HG02840 (cell line): ENCODE data around the gene PYY.
"Not testable (repeated sequence)": the region's sequence is repeated elsewhere in the genome, so short reads cannot be mapped to it uniquely, and the experiment has no call there.

Experiments used
- ATAC-seq: cut with Tn5 transposase; IDR thresholded peaks from one replicate; pipeline ENCODE4 v1.9.1; 2021; ENCODE audit warnings: mild to moderate bottlenecking, moderate library complexity, moderate number of reproducible peaks; ENCODE audit not compliant: unreplicated experiment, low FRiP score

The PYY gene

DNA sequence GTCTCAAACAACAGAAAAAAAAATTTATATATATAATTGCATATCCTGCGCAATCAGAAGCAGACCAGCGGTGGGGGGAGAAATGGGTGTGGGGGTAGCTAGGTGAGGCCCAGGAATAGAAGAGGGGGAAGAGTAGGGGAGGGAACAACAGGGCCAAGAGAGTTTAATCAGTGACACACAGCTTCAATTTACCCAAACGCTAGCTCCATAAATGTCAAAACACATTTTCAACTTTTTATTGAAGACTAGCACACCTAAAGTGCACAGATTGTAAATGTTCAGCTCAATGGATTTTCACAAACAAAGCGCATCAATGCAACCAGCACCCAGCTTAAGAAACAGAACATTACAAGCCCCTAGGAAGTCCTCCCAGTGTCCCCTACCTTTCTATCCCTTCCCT, 25.9 kb upstream of the PYY start:
- no peak for ATAC-seq

DNA sequence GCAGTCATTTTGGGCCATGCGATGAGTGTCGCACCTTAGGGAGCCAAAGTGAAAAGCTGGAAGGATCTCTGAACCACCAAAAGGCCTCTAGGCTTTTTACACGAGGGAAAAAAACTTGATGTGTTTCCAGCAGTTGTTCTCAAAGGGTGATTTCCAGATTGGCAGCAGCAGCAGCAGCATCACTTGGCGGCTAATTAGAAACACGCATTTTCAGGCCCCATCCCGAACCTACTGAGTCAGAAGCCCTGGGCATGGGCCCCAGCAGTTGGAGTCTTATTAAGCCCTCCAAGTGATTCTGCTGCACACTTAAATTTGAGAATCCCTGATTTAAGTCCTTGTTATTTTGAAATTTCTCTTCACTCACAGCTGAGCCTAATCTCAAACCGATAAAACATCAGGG, 25.3 kb upstream of the PYY start:
- ATAC-seq, result no peak

DNA sequence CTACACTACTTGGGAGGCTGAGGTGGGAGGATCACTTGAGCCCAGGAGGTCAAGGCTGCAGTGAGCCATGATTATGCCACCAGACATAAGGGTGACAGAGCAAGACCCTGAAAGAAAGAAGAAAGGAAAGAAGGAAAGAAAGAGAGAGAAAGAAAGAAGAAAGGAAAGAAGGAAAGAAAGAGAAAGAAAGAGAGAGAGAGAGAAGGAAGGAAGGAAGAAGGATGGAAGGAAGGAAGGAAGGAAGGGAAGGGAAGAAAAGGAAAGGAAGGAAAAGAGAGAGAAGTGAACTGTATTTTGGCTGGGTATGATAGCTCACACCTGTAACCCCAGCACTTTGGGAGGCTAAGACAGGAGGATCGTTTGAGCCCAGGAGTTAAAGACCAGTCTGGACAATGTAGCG, 24.3 kb upstream of the PYY start:
- ATAC-seq, result no peak

DNA sequence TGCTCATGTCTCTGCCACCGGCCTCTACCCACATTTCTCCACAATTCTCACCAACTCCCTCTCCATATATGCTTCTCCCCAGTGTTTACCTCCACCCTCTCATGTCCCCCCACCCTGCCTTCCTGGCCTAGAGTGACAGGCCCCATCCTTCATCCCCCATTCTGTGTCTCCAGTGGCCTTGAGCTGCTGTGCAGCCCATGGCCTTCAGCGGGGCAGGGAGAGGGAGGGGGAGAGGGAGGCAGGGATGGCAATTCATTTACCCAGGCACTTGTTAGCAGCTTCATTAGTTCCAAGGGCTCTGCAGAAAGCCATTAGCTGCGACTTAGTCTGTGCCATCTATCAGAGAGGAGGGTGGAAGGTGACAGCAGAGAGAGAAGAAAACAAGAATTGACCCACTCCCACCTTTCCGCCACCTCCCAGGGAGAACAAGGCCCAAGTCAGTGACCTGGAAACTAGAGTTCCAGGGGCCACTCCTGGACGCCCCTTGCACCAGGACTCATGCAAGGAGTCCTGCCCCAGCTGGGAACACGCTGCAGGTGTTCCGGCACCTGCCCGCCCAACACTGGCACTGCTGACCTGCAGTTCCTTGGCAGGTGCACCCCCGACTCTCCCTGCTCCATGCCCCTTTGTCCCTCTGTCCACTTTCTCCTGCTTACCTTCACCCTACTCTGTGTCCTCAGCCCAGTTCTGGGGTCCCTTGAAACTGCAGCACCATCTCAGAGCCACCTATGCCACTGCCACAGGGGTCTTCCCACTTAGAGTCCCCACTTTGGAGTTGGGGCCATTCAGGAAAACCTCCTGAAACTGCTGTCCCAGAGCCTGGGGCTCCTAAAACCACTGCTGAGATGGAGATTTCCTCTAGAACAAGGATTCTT, 23.5 kb upstream of the PYY start:
- no peak for ATAC-seq

DNA sequence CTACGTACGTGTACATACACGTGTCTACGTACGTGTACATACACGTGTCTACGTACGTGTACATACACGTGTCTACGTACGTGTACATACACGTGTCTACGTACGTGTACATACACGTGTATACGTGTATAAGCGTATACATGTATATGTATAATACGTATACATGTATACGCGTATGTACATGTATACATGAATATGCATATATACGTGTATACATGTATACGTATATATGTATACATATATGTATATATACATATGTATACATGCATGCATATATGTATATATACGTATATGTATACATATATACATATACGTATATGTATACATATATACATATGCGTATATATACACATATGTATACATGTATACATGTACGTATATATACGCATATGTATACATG, 22.2 kb upstream of the PYY start:
- ATAC-seq, result no peak

- ATAC-seq, result no peak
Observed at GRCh38 chr17:43974382-43975266, 20.9 kb upstream of the PYY start.

- ATAC-seq, result not testable (repeated sequence)
Observed at GRCh38 chr17:43972444-43973212, 18.9 kb upstream of the PYY start.

GRCh38 chr17:43971436-43971835, 17.7 kb upstream of the PYY start:
- ATAC-seq, result not testable (repeated sequence)

- ATAC-seq, result no peak
Observed at GRCh38 chr17:43970366-43970765, 16.6 kb upstream of the PYY start.

- no peak for ATAC-seq
Observed at GRCh38 chr17:43967251-43967875, 13.6 kb upstream of the PYY start.

- no peak for ATAC-seq
Observed at GRCh38 chr17:43966276-43966675, 12.5 kb upstream of the PYY start.

- no peak for ATAC-seq
Observed at GRCh38 chr17:43962479-43962878, 8.7 kb upstream of the PYY start.

DNA sequence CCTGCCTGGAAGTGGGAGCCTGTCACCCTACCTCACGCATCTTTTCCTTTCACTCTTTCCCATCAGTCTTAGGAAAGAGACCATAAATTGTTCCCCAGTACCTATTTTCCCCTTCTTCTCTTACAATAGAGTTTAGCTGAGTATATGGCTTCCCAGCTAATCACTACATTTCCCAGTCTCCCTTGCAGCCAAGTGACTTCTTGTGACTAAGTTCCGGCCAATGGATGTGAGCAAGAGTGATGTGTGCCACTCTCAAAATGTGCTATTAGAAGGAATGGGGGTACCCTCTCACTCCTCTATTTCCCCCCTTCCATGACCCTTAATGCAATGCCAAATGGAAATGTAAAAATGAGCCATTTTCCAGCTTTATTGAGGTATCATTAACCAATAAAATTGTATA, 8.2 kb upstream of the PYY start:
- ATAC-seq, result no peak

- ATAC-seq, result not testable (repeated sequence)
Observed at GRCh38 chr17:43961292-43961691, 7.6 kb upstream of the PYY start.

DNA sequence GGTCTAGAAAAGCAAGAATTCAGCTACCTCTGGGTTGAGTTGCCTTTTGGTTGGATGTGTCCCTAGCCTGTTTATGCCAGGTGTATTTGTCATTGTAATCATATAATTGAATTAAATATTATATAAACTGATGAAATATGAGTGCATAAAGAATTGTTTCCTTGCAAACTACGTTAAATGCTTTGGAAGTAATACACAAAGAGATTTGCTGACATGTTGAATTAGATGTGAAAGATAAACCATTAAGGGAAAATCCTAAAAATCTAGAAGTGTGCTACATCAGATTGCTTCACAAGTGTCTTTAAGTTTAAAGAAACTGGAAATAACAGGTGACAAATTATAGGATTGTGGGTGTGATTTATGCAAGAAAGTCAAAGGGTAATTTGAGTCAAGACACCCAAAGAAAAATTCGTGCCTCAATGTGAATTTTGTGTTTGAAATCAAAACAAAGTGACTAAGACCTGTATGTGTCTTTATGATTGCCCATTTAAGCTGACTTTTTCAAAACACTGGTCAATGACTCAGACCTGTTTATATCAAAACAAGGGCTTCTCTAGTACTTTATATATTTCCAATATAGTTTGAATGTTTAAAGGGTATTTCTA, 5.1 kb upstream of the PYY start:
- no peak for ATAC-seq

GRCh38 chr17:43956222-43956621, 2.5 kb upstream of the PYY start:
- ATAC-seq, result no peak

GRCh38 chr17:43952724-43953666, 745 bp downstream of the PYY start:
- no peak for ATAC-seq

- no peak for ATAC-seq
Observed at GRCh38 chr17:43952351-43952723, 1.4 kb downstream of the PYY start.

DNA sequence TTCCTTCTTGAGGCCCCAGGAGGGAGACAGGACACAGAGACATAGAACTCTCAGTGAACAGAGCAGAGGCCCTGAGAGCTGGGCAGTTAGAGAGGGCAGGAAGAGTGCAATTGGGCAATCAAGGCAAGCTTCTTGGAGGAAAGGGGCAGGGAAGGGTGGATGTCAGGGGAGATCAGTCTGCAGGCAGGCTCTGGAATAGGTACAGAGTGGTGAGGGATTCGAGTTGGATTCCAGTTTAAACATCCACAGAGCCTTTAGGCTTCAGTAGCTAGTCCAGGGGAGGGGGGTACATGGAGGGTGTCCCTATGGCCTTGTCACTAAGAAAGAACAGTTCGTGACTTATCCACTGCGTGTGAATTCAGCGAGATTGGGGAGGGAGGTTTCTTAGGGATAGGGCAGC, 2.0 kb downstream of the PYY start:
- no peak for ATAC-seq
